ENCODE results near the gene AGAP1. TPM values are rescaled to one million over a fixed set of nuclear protein-coding genes. Genes with fewer than 3 reads are reported as not detected.

Gene AGAP1
- total RNA-seq, 1 experiment from 2014 or later: 56.4 TPM

DNA sequence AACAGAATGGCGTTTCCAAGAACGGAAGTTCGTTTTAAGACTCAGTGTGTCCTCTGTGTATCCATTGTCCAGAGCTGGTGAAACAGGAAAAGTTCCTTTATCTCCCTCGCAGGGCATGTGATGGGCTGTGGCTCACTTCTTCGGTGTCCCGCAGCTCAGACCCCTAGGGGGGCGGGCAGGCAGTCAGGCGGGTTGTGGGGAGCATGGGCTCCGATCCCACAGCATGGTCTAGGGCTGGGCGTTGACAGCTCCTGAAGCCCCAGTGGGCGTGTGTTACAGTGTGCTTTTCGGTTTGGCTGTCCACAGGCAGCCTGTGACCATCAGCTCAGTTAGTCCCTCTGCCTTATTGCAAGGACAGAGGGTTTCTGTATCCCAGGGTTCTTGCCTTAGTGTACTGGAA is 319.6 kb downstream of the AGAP1 start:
- DNase-seq: no peak
- Mint-ChIP-seq H3K4me1 (ENCODE audit: low read depth, unreplicated experiment) (no peaks in the 10 kb centered on the region), H3K27me3 (ENCODE audit: unreplicated experiment) (no peaks in the 10 kb centered on the region), H3K36me3 (ENCODE audit: insufficient read depth, unreplicated experiment) (peaks cover 9% of the 10 kb centered on the region), H3K4me3 (ENCODE audit: low read depth, unreplicated experiment) (no peak overlapping the region), H3K27ac (ENCODE audit: unreplicated experiment) (no peak overlapping the region), H3K9me3 (ENCODE audit: low read depth, unreplicated experiment) (no peaks in the 10 kb centered on the region)
- TF ChIP-seq, protein P1, sequence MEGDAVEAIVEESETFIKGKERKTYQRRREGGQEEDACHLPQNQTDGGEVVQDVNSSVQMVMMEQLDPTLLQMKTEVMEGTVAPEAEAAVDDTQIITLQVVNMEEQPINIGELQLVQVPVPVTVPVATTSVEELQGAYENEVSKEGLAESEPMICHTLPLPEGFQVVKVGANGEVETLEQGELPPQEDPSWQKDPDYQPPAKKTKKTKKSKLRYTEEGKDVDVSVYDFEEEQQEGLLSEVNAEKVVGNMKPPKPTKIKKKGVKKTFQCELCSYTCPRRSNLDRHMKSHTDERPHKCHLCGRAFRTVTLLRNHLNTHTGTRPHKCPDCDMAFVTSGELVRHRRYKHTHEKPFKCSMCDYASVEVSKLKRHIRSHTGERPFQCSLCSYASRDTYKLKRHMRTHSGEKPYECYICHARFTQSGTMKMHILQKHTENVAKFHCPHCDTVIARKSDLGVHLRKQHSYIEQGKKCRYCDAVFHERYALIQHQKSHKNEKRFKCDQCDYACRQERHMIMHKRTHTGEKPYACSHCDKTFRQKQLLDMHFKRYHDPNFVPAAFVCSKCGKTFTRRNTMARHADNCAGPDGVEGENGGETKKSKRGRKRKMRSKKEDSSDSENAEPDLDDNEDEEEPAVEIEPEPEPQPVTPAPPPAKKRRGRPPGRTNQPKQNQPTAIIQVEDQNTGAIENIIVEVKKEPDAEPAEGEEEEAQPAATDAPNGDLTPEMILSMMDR (IDR thresholded peaks at IDR 0.05; ENCODE audit: unreplicated experiment): no peak
- BruUV-seq (replicated peaks): no TSS peak
- intact Hi-C loops (cut with micrococcal nuclease; ENCODE audit: unreplicated experiment): no loop called here
- CTCF ChIA-PET: no interaction called here

DNA sequence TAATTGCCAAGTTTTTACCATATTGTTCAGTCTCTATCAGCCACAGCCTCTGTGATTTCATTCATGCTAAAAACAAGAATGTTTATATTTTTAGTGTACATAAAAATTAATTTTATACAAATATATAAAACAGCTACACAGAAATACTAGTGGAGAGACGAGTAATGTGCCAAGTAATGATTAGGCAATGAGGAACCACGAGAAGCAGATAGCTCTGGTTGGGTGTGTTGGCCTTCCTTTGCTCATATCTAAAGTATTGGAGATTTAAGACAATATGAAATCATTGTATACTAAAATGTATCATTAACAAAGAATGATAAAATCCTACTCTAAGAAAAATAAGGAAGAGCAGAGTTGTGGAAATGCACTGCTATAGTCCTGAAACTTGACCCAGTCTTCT is 326.7 kb downstream of the AGAP1 start:
- CTCF ChIA-PET: no interaction called here
- DNase-seq: no peak

DNA sequence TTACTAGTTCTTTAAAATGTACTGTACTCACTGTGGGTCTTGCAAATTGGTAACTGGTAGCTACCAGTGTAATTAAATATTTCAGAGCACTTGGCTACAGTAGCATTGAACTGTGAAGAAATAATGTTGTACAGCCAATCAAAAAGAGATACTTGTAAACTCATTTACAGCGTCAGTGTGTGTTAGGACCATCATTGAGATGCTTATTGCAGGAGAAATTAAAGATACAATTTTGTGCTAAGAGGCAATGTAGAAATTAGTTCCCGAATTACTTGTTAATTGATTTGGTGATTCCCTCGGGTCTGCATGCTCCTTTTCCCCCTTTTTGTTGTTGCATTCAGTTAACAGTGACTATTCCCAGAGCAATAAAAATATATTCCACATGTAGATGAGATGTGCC is 330.5 kb downstream of the AGAP1 start:
- BruUV-seq (replicated peaks): no TSS peak
- intact Hi-C loops (cut with micrococcal nuclease; ENCODE audit: unreplicated experiment): no loop called here
- TF ChIP-seq, protein P1 (IDR thresholded peaks at IDR 0.05; ENCODE audit: unreplicated experiment): no peak
- Mint-ChIP-seq H3K27me3 (ENCODE audit: unreplicated experiment) (no peaks in the 10 kb centered on the region), H3K9me3 (ENCODE audit: low read depth, unreplicated experiment) (no peaks in the 10 kb centered on the region), H3K36me3 (ENCODE audit: insufficient read depth, unreplicated experiment) (peaks cover 28% of the 10 kb centered on the region), H3K4me3 (ENCODE audit: low read depth, unreplicated experiment) (no peak overlapping the region), H3K4me1 (ENCODE audit: low read depth, unreplicated experiment) (peaks cover 13% of the 10 kb centered on the region), H3K27ac (ENCODE audit: unreplicated experiment) (no peak overlapping the region)
- no peak for DNase-seq
- CTCF ChIA-PET: no interaction called here

More for the DNA sequence above, 326.7 kb downstream of the AGAP1 start:
- Mint-ChIP-seq H3K4me1 (ENCODE audit: low read depth, unreplicated experiment) (no peaks in the 10 kb centered on the region), H3K9me3 (ENCODE audit: low read depth, unreplicated experiment) (no peaks in the 10 kb centered on the region), H3K36me3 (ENCODE audit: insufficient read depth, unreplicated experiment) (peaks cover 10% of the 10 kb centered on the region), H3K27ac (ENCODE audit: unreplicated experiment) (no peak overlapping the region), H3K4me3 (ENCODE audit: low read depth, unreplicated experiment) (no peak overlapping the region), H3K27me3 (ENCODE audit: unreplicated experiment) (no peaks in the 10 kb centered on the region)
- TF ChIP-seq, protein P1 (IDR thresholded peaks at IDR 0.05; ENCODE audit: unreplicated experiment): no peak
- BruUV-seq (replicated peaks): no TSS peak
- intact Hi-C loops (cut with micrococcal nuclease; ENCODE audit: unreplicated experiment): no loop called here

DNA sequence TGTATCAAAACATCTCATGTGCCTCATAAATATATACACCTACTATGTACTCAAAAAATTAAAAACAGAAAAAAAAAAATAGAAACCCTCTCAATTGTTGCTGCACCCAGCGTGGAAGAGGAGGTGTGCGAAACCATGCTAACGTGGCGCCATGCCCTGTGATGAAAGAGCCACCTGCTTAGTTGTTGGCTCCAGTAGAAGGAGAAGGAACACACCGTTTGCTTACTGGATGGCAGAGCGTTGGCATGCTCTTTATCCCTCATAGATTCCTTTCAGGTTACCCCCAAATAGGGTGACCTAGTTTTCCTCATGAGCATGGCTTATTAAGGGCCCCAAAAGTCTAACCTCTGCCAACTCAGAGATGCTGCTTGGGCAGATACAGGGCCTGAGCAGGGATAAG is 332.1 kb downstream of the AGAP1 start:
- no peak for DNase-seq
- BruUV-seq (replicated peaks): no TSS peak
- peaks cover 13% of the 10 kb centered on the region for H3K4me1 Mint-ChIP-seq (ENCODE audit: low read depth, unreplicated experiment)
- CTCF ChIA-PET: no interaction called here
- H3K9me3 Mint-ChIP-seq (ENCODE audit: low read depth, unreplicated experiment): no peaks in the 10 kb centered on the region
- H3K27ac Mint-ChIP-seq (ENCODE audit: unreplicated experiment): no peak overlapping the region
- TF ChIP-seq, protein P1 (IDR thresholded peaks at IDR 0.05; ENCODE audit: unreplicated experiment): no peak
- H3K27me3 Mint-ChIP-seq (ENCODE audit: unreplicated experiment): no peaks in the 10 kb centered on the region
- no peak overlapping the region for H3K4me3 Mint-ChIP-seq (ENCODE audit: low read depth, unreplicated experiment)
- intact Hi-C loops (cut with micrococcal nuclease; ENCODE audit: unreplicated experiment): no loop called here
- H3K36me3 Mint-ChIP-seq (ENCODE audit: insufficient read depth, unreplicated experiment): peaks cover 28% of the 10 kb centered on the region

Data from Calu3 (cell line).